Measurements from ENCODE around the gene JPH4.

GRCh38 chr14:23542261-23542660, 36.3 kb downstream of the JPH4 start:
- TF ChIP-seq KDM5A (IDR thresholded peaks at IDR 0.05) (no peak), SREBF2 (IDR thresholded peaks at IDR 0.05) (no peak), CTCF (IDR thresholded peaks at IDR 0.05) (no peak), SMC3 (IDR thresholded peaks at IDR 0.05) (no peak), EP300 (IDR thresholded peaks at IDR 0.05) (no peak), PBX3 (IDR thresholded peaks at IDR 0.05) (no peak), EHMT2 (IDR thresholded peaks at IDR 0.05; ENCODE audit: low read depth) (no peak), MAFK (IDR thresholded peaks at IDR 0.05; ENCODE audit: partially characterized antibody) (no peak), NR3C1 (IDR thresholded peaks at IDR 0.05) (no peak), CEBPB (IDR thresholded peaks at IDR 0.05) (no peak), POLR2A (IDR thresholded peaks at IDR 0.05; ENCODE audit: low read length) (no peak), ELK1 (IDR thresholded peaks at IDR 0.05; ENCODE audit: low read depth, low read length) (no peak), RCOR1 (IDR thresholded peaks at IDR 0.05; ENCODE audit: low read depth, low read length) (no peak), POLR2AphosphoS2 (conservative IDR thresholded peaks at IDR 0.05; ENCODE audit: low read length) (no peak)

Measured in A549 (cell line).